Measurements from ENCODE around the gene CCDC51.

CCDC51 gene

GRCh38 chr3:48429960-48430707, 9.8 kb downstream of the CCDC51 start, which contains the start of gene PLXNB1:
Gene PLXNB1, minus strand, starts transcription at chr3:48430086. Its CDS starts 5,475 bp downstream, at chr3:48424611.
- Histone ChIP-seq H4K8ac (ENCODE audit: low read depth, low read length) (peak within 1 kb of the TSS; percentile 83), H3K4me1 (ENCODE audit: control insufficient read depth in 1 of 2, insufficient read depth in 2 of 2, low read length in 2 of 2) (peaks cover 53 to 58% of the 10 kb centered on the region in 2 experiments), H3K9ac (ENCODE audit: low read length) (peak within 1 kb of the TSS; percentile 81), H3K27me3 (ENCODE audit: insufficient read depth, low read length) (no peaks in the 10 kb centered on the region), H3K27ac (ENCODE audit: low read depth, low read length) (peak within 1 kb of the TSS; percentile 80), H2AK5ac (ENCODE audit: low read length) (peak within 1 kb of the TSS; percentile 45), H3K14ac (ENCODE audit: low read length) (peak within 1 kb of the TSS; percentile 81), H3K36me3 (ENCODE audit: control insufficient read depth in 1 of 2, insufficient read depth in 2 of 2, low read length in 2 of 2) (peaks cover 15 to 19% of the 10 kb centered on the region in 2 experiments), H3K79me1 (ENCODE audit: low read length) (peaks cover 16% of the 10 kb centered on the region), H3K4me3 (ENCODE audit: low read depth, low read length) (peak within 1 kb of the TSS; percentile 80), H3K4me2 (ENCODE audit: low read length) (peak within 1 kb of the TSS; percentile 74), H3K79me2 (ENCODE audit: control insufficient read depth, insufficient read depth, low read length, poor library complexity) (peaks cover 23% of the 10 kb centered on the region), H4K91ac (ENCODE audit: low read depth, low read length) (peak within 1 kb of the TSS; percentile 95), H2AFZ (ENCODE audit: insufficient read depth, low read length, poor library complexity) (peak within 1 kb of the TSS; percentile 57), H2BK12ac (ENCODE audit: low read length) (peak within 1 kb of the TSS; percentile 20), H3K23ac (ENCODE audit: low read length) (no peak within 1 kb of the TSS), H2BK120ac (ENCODE audit: insufficient read depth, low read length, poor library complexity) (peak within 1 kb of the TSS; percentile 72), H3K9me3 (ENCODE audit: insufficient read depth, low read depth, low read length) (no peaks in the 10 kb centered on the region), H3K4ac (ENCODE audit: low read depth, low read length) (peak within 1 kb of the TSS; percentile 61), H2BK5ac (ENCODE audit: low read depth, low read length, poor library complexity) (peak within 1 kb of the TSS; percentile 70), H4K12ac (ENCODE audit: low read depth, low read length) (peak within 1 kb of the TSS; percentile 75), H3K18ac (ENCODE audit: low read length) (peak within 1 kb of the TSS; percentile 62)
- DNase-seq, result no peak
- no CpG with 5 or more reads among the region's 15 CpGs for WGBS (ENCODE audit: extremely low coverage, insufficient coverage, insufficient read length)

DNA sequence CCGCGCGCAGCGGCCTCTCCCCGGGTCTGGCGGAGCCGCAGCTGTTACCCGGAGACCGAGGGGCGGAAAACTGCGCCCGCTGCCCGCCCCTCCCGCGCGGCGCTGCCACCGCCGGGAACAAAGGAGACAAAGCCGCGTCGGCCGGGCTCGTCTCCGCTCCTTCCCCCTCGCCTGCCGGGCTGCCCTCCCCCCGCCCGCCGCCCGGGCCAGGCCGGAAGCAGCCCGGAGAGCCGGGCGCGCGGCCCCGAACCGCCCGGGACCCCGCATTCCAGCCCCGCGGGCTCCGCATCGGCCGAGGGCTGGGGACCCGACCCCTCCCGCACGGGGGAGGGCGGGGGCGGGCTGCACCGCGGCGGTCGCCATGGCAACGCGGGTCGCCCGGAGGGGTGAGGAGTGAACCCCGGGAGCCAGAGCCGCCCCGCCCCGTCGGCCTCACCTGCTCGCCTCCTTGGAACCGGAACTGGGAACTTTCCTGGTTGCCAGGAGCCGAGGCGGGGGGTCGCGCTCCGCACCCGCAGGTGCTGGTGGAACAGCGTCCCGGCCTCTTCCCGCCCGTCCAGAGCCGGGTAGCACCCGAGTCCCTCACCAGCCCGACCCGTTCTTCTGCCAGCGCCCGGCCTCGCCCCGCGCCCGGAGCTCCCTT, 10.5 kb downstream of the CCDC51 start:
- Histone ChIP-seq H4K8ac (ENCODE audit: low read depth, low read length) (peak overlapping the region; percentile 83), H4K91ac (ENCODE audit: low read depth, low read length) (peak overlapping the region; percentile 95)

GRCh38 chr3:48428572-48429316, 11.2 kb downstream of the CCDC51 start:
- H3K79me2 ChIP-seq (ENCODE audit: control insufficient read depth, insufficient read depth, low read length, poor library complexity), result peaks cover 27% of the 10 kb centered on the region

More for the DNA sequence above, 10.5 kb downstream of the CCDC51 start:
- H3K27me3 ChIP-seq (ENCODE audit: insufficient read depth, low read length), result no peaks in the 10 kb centered on the region
- peak overlapping the region; percentile 61 for H3K4ac ChIP-seq (ENCODE audit: low read depth, low read length)
- peak overlapping the region; percentile 72 for H2BK120ac ChIP-seq (ENCODE audit: insufficient read depth, low read length, poor library complexity)
- peaks cover 16% of the 10 kb centered on the region for H3K79me1 ChIP-seq (ENCODE audit: low read length)
- no peak overlapping the region for H2AK5ac ChIP-seq (ENCODE audit: low read length)
- peaks cover 27% of the 10 kb centered on the region for H3K79me2 ChIP-seq (ENCODE audit: control insufficient read depth, insufficient read depth, low read length, poor library complexity)
- no CpG with 5 or more reads among the region's 86 CpGs for WGBS (ENCODE audit: extremely low coverage, insufficient coverage, insufficient read length)
- peaks cover 52 to 54% of the 10 kb centered on the region in 2 experiments for H3K4me1 ChIP-seq (ENCODE audit: control insufficient read depth in 1 of 2, insufficient read depth in 2 of 2, low read length in 2 of 2)
- no peaks in the 10 kb centered on the region for H3K9me3 ChIP-seq (ENCODE audit: insufficient read depth, low read depth, low read length)
- H3K36me3 ChIP-seq (ENCODE audit: control insufficient read depth in 1 of 2, insufficient read depth in 2 of 2, low read length in 2 of 2), result peaks cover 18% of the 10 kb centered on the region in 2 experiments
- peak overlapping the region; percentile 81 for H3K9ac ChIP-seq (ENCODE audit: low read length)
- peak overlapping the region; percentile 75 for H4K12ac ChIP-seq (ENCODE audit: low read depth, low read length)
- H3K23ac ChIP-seq (ENCODE audit: low read length), result no peak overlapping the region
- no peak overlapping the region for H2BK12ac ChIP-seq (ENCODE audit: low read length)
- peak overlapping the region; percentile 57 for H2AFZ ChIP-seq (ENCODE audit: insufficient read depth, low read length, poor library complexity)
- peak overlapping the region; percentile 80 for H3K27ac ChIP-seq (ENCODE audit: low read depth, low read length)
- DNase-seq, result peak; percentile 23 to 49
- H3K18ac ChIP-seq (ENCODE audit: low read length), result peak overlapping the region; percentile 62
- H3K4me3 ChIP-seq (ENCODE audit: low read depth, low read length), result peak overlapping the region; percentile 80
- peak overlapping the region; percentile 70 for H2BK5ac ChIP-seq (ENCODE audit: low read depth, low read length, poor library complexity)
- peak overlapping the region; percentile 74 for H3K4me2 ChIP-seq (ENCODE audit: low read length)
- peak overlapping the region; percentile 81 for H3K14ac ChIP-seq (ENCODE audit: low read length)

DNA sequence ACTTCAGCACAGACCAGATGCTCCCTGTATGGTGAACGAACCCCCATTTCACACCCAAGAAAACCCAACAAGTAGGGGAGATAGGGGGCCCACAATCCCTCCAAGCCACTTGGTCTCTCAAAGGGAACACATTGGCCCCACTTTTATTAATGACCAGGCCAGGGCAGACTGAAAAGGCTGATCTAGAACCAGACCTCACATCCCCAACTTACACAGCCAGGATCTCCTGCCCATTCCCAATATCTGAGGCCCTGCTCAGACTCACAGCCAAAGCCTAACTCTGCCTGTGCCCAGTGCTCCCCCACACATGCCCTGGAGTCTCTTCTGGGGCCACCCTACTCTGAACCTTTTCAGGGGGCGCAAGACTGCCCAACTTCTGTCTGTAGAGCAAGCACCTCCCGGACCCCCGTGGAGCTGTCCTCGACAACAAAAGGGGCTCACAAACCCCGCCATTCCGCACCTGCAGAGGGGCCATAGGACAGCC, 11.8 kb downstream of the CCDC51 start:
- Histone ChIP-seq H3K79me2 (ENCODE audit: control insufficient read depth, insufficient read depth, low read length, poor library complexity) (peaks cover 27% of the 10 kb centered on the region), H3K18ac (ENCODE audit: low read length) (no peak overlapping the region), H3K23ac (ENCODE audit: low read length) (no peak overlapping the region), H2BK120ac (ENCODE audit: insufficient read depth, low read length, poor library complexity) (no peak overlapping the region), H3K4me1 (ENCODE audit: control insufficient read depth in 1 of 2, insufficient read depth in 2 of 2, low read length in 2 of 2) (peaks cover 42 to 46% of the 10 kb centered on the region in 2 experiments), H2AFZ (ENCODE audit: insufficient read depth, low read length, poor library complexity) (no peak overlapping the region), H2AK5ac (ENCODE audit: low read length) (no peak overlapping the region), H4K8ac (ENCODE audit: low read depth, low read length) (no peak overlapping the region), H3K14ac (ENCODE audit: low read length) (peak overlapping the region; percentile 21), H4K91ac (ENCODE audit: low read depth, low read length) (peak overlapping the region; percentile 21), H3K4ac (ENCODE audit: low read depth, low read length) (peak overlapping the region; percentile 41), H3K79me1 (ENCODE audit: low read length) (peaks cover 14% of the 10 kb centered on the region), H3K9me3 (ENCODE audit: insufficient read depth, low read depth, low read length) (no peaks in the 10 kb centered on the region), H2BK5ac (ENCODE audit: low read depth, low read length, poor library complexity) (no peak overlapping the region), H3K4me3 (ENCODE audit: low read depth, low read length) (peak overlapping the region; percentile 80), H3K9ac (ENCODE audit: low read length) (no peak overlapping the region), H3K27me3 (ENCODE audit: insufficient read depth, low read length) (no peaks in the 10 kb centered on the region), H2BK12ac (ENCODE audit: low read length) (no peak overlapping the region), H4K12ac (ENCODE audit: low read depth, low read length) (peak overlapping the region; percentile 14), H3K27ac (ENCODE audit: low read depth, low read length) (no peak overlapping the region), H3K36me3 (ENCODE audit: control insufficient read depth in 1 of 2, insufficient read depth in 2 of 2, low read length in 2 of 2) (peaks cover 23 to 28% of the 10 kb centered on the region in 2 experiments), H3K4me2 (ENCODE audit: low read length) (peak overlapping the region; percentile 74)
- WGBS (ENCODE audit: extremely low coverage, insufficient coverage, insufficient read length), result no CpG with 5 or more reads among the region's 7 CpGs
- DNase-seq, result no peak

More at GRCh38 chr3:48428572-48429316, 11.2 kb downstream of the CCDC51 start:
- Histone ChIP-seq H3K14ac (ENCODE audit: low read length) (peak overlapping the region; percentile 81), H3K27ac (ENCODE audit: low read depth, low read length) (peak overlapping the region; percentile 80), H2AK5ac (ENCODE audit: low read length) (no peak overlapping the region), H3K36me3 (ENCODE audit: control insufficient read depth in 1 of 2, insufficient read depth in 2 of 2, low read length in 2 of 2) (peaks cover 22 to 25% of the 10 kb centered on the region in 2 experiments), H2AFZ (ENCODE audit: insufficient read depth, low read length, poor library complexity) (peak overlapping the region; percentile 57), H3K4me1 (ENCODE audit: control insufficient read depth in 1 of 2, insufficient read depth in 2 of 2, low read length in 2 of 2) (peaks cover 47 to 51% of the 10 kb centered on the region in 2 experiments), H3K4me3 (ENCODE audit: low read depth, low read length) (peak overlapping the region; percentile 80), H3K4ac (ENCODE audit: low read depth, low read length) (peak overlapping the region; percentile 61), H3K18ac (ENCODE audit: low read length) (peak overlapping the region; percentile 26), H3K79me1 (ENCODE audit: low read length) (peaks cover 16% of the 10 kb centered on the region), H2BK120ac (ENCODE audit: insufficient read depth, low read length, poor library complexity) (peak overlapping the region; percentile 72), H2BK12ac (ENCODE audit: low read length) (no peak overlapping the region), H3K9ac (ENCODE audit: low read length) (peak overlapping the region; percentile 81), H3K9me3 (ENCODE audit: insufficient read depth, low read depth, low read length) (no peaks in the 10 kb centered on the region), H4K91ac (ENCODE audit: low read depth, low read length) (peak overlapping the region; percentile 95), H3K23ac (ENCODE audit: low read length) (no peak overlapping the region), H3K4me2 (ENCODE audit: low read length) (peak overlapping the region; percentile 74), H4K12ac (ENCODE audit: low read depth, low read length) (peak overlapping the region; percentile 75), H3K27me3 (ENCODE audit: insufficient read depth, low read length) (no peaks in the 10 kb centered on the region), H2BK5ac (ENCODE audit: low read depth, low read length, poor library complexity) (peak overlapping the region; percentile 70), H4K8ac (ENCODE audit: low read depth, low read length) (peak overlapping the region; percentile 83)
- no peak for DNase-seq
- WGBS (ENCODE audit: extremely low coverage, insufficient coverage, insufficient read length), result no CpG with 5 or more reads among the region's 60 CpGs
